ENCODE data around the gene COPS6.

Gene COPS6

GRCh38 chr7:100080907-100081534, 7.7 kb upstream of the COPS6 start:
- DNase-seq, result no peak

- peak; percentile 99 for DNase-seq
Measured at GRCh38 chr7:100081535-100082102, 7.2 kb upstream of the COPS6 start, which contains the start of gene ZNF3. Gene ZNF3, minus strand, starts transcription at chr7:100081723. Its CDS starts 4,366 bp downstream, at chr7:100077357.

GRCh38 chr7:100082978-100083377, 5.8 kb upstream of the COPS6 start:
- DNase-seq, result no peak

- no peak for DNase-seq
Measured at GRCh38 chr7:100085515-100085914, 3.3 kb upstream of the COPS6 start.

GRCh38 chr7:100087055-100087750, 1.6 kb upstream of the COPS6 start:
- no peak for DNase-seq

GRCh38 chr7:100088095-100088620, 611 bp upstream of the COPS6 start:
- no peak for DNase-seq

GRCh38 chr7:100089458-100090196, 858 bp downstream of the COPS6 start:
- DNase-seq, result no peak

- no peak for DNase-seq
Measured at GRCh38 chr7:100090527-100091410, 2.0 kb downstream of the COPS6 start.

GRCh38 chr7:100091411-100092181, 2.8 kb downstream of the COPS6 start:
- no peak for DNase-seq

- DNase-seq, result no peak
Measured at GRCh38 chr7:100093054-100093453, 4.3 kb downstream of the COPS6 start.

GRCh38 chr7:100093498-100093897, 4.7 kb downstream of the COPS6 start:
- DNase-seq, result no peak

GRCh38 chr7:100093925-100094486, 5.2 kb downstream of the COPS6 start:
- DNase-seq, result no peak

GRCh38 chr7:100095289-100095688, 6.5 kb downstream of the COPS6 start:
- DNase-seq, result no peak

GRCh38 chr7:100095704-100096103, 6.9 kb downstream of the COPS6 start:
- no peak for DNase-seq

- DNase-seq, result no peak
Measured at GRCh38 chr7:100098913-100099312, 10.1 kb downstream of the COPS6 start.

GRCh38 chr7:100099452-100099851, 10.7 kb downstream of the COPS6 start:
- DNase-seq, result no peak

- peak; percentile 97 for DNase-seq
Measured at GRCh38 chr7:100100420-100101015, 11.7 kb downstream of the COPS6 start.

- DNase-seq, result peak; percentile 98
Measured at GRCh38 chr7:100101016-100101862, 12.5 kb downstream of the COPS6 start, which contains the start of the genes AP4M1 and MCM7. Gene AP4M1, plus strand, starts transcription at chr7:100101643. Its CDS starts 72 bp downstream, at chr7:100101715. Gene MCM7, minus strand, starts transcription at chr7:100101397. Its CDS starts 103 bp downstream, at chr7:100101294.
